ENCODE results near the gene PTPN3. TPM values are rescaled to one million over a fixed set of nuclear protein-coding genes. Genes with fewer than 3 reads are reported as not detected.

Gene PTPN3
- total RNA-seq, 2 experiments from 2014 or later = not detected

DNA sequence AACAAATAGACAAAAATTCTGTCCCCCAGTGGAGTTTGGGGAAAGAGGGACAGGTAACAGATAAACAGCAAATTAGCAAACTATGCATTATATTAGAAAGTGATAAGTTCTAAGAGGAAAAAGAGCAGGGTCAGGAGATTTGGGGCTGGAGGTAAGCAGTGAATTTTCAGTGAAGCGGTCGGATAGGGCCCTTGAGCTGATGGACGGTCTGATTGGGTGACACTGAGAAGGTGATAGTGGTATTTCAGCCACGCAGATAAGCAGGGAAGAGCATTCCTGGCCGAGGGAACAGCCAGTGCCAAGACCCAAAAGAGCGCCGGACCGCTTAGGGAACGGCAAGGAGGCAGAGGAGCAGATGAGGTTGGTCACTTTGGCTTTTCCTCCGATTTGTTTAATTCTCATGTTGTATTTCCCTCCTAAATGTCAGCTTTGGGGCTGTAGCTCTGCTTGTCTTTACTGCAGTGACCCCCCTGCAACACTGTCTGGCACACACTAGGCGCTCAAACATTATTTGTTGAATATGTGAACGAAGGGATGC lies 1.1 kb upstream of the PTPN3 start:
- TF ChIP-seq EZH2phosphoT487 (IDR thresholded peaks at IDR 0.05; ENCODE audit: borderline replicate concordance, low read depth, low read length) = no peak
- TF ChIP-seq, protein P1, sequence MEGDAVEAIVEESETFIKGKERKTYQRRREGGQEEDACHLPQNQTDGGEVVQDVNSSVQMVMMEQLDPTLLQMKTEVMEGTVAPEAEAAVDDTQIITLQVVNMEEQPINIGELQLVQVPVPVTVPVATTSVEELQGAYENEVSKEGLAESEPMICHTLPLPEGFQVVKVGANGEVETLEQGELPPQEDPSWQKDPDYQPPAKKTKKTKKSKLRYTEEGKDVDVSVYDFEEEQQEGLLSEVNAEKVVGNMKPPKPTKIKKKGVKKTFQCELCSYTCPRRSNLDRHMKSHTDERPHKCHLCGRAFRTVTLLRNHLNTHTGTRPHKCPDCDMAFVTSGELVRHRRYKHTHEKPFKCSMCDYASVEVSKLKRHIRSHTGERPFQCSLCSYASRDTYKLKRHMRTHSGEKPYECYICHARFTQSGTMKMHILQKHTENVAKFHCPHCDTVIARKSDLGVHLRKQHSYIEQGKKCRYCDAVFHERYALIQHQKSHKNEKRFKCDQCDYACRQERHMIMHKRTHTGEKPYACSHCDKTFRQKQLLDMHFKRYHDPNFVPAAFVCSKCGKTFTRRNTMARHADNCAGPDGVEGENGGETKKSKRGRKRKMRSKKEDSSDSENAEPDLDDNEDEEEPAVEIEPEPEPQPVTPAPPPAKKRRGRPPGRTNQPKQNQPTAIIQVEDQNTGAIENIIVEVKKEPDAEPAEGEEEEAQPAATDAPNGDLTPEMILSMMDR (conservative IDR thresholded peaks at IDR 0.05; ENCODE audit: low read length) = no peak
- Histone ChIP-seq H2AFZ (ENCODE audit: low read length) (no peak overlapping the region), H4K20me1 (ENCODE audit: insufficient read depth, low read length) (no peaks in the 10 kb centered on the region), H3K4me2 (ENCODE audit: low read length) (no peak overlapping the region), H3K4me3 (ENCODE audit: low read depth, low read length, poor library complexity, severe bottlenecking) (no peak overlapping the region), H3K4me1 (ENCODE audit: insufficient read depth, low read length, poor library complexity, severe bottlenecking) (no peaks in the 10 kb centered on the region), H3K27ac (ENCODE audit: low read depth, low read length, poor library complexity, severe bottlenecking) (no peak overlapping the region), H3K36me3 (ENCODE audit: insufficient read depth, low read length) (no peaks in the 10 kb centered on the region), H3K9me2 (ENCODE audit: insufficient read depth, low read length) (no peaks in the 10 kb centered on the region), H3K79me2 (ENCODE audit: insufficient read depth, low read depth, low read length) (no peaks in the 10 kb centered on the region), H3K9me3 (ENCODE audit: low read length) (no peaks in the 10 kb centered on the region)
- no peak for DNase-seq (ENCODE audit: low spot score)
- CTCF ChIA-PET (ENCODE audit: unreplicated experiment) = no interaction called here
- no TSS peak for BruUV-seq (replicated peaks)
- intact Hi-C loops (cut with micrococcal nuclease; ENCODE audit: unreplicated experiment) = no loop called here
- POLR2A ChIA-PET = interaction anchor here (0.6 to 0.7 kb wide), 2 partner anchors 9 to 178 kb away, joined by 3 to 4 read pairs; no protein-coding TSS in a partner anchor

DNA sequence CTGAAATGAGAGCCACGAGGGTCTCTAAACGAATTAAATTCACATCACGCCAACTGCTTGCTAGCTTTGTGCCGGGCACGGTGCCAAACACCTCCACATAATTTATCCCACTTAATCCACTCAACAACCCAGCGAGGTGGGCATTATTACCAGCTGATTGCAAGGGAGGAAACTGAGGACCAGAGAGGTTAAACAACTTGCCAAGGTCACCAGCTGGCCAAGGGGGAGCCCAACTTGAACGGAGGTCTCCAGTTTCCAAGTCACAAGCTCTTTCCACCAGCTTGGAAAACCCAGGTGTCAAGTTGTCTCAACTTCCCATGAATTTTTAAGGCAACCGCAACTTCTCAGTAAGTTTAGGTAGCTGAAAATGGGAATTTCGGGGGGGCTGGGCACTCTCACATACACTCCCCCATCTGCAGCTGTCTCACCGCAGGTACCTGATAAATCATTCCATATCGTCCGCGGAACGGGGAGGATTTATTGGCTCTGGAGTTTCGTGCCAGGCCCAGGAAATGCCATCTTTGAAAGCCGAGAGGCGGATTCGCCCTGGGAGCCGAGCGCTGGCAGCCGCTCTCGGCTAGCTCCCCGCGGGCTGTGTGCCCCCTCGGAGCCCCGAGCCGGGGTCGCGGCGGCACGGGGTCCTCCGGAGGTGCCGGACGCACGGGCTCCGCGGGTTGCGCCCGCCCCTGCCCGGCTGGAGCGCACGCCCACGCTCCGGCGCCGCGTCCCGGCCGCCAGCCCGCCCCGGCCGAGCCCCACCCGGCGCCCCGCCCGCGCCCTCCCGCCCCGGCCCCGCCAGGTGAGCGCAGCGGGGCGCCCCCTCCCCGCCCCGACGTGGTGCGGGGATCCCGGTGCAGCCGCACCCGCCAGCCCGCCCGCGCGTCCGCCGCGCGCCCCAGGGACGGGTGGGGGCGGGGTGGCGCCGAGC lies 617 bp downstream of the PTPN3 start:
- Histone ChIP-seq H3K36me3 (ENCODE audit: insufficient read depth, low read length) (no peaks in the 10 kb centered on the region), H3K4me2 (ENCODE audit: low read length) (no peak overlapping the region), H2AFZ (ENCODE audit: low read length) (no peak overlapping the region), H3K4me3 (ENCODE audit: low read depth, low read length, poor library complexity, severe bottlenecking) (no peak overlapping the region), H3K9me3 (ENCODE audit: low read length) (no peaks in the 10 kb centered on the region), H3K4me1 (ENCODE audit: insufficient read depth, low read length, poor library complexity, severe bottlenecking) (no peaks in the 10 kb centered on the region), H4K20me1 (ENCODE audit: insufficient read depth, low read length) (no peaks in the 10 kb centered on the region), H3K9me2 (ENCODE audit: insufficient read depth, low read length) (no peaks in the 10 kb centered on the region), H3K27ac (ENCODE audit: low read depth, low read length, poor library complexity, severe bottlenecking) (no peak overlapping the region), H3K79me2 (ENCODE audit: insufficient read depth, low read depth, low read length) (no peaks in the 10 kb centered on the region)
- ChIA-PET POLR2A (no interaction called here), CTCF (ENCODE audit: unreplicated experiment) (no interaction called here)
- BruUV-seq (replicated peaks) = no TSS peak
- TF ChIP-seq EZH2phosphoT487 (IDR thresholded peaks at IDR 0.05; ENCODE audit: borderline replicate concordance, low read depth, low read length) = no peak
- no peak for DNase-seq (ENCODE audit: low spot score)
- intact Hi-C loops (cut with micrococcal nuclease; ENCODE audit: unreplicated experiment) = no loop called here

DNA sequence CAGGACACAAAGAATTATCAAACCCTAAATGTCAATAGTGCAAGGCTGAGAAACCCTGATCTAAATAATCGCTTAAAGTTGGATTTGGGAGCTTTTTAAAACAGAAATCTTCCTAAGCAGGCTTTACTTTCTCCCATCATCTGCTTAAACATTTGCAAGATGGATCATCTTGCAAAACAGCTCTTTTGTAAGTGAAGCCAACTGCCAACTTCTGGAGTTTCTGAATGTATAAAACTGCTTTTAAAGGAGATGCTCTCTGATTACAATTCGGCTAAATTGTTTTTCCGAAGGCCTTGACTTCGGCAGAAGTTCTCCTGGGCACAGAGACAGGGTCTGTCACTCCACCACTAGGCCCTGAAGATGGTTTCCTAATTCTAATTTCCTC lies 1.3 kb downstream of the PTPN3 start:
- ChIA-PET CTCF (ENCODE audit: unreplicated experiment) (no interaction called here), POLR2A (interaction anchor here (0.6 kb wide), 1 partner anchor 539 kb away, joined by 3 read pairs; no protein-coding TSS in a partner anchor)
- Histone ChIP-seq H3K4me2 (ENCODE audit: low read length) (no peak overlapping the region), H3K79me2 (ENCODE audit: insufficient read depth, low read depth, low read length) (no peaks in the 10 kb centered on the region), H3K4me3 (ENCODE audit: low read depth, low read length, poor library complexity, severe bottlenecking) (no peak overlapping the region), H3K27ac (ENCODE audit: low read depth, low read length, poor library complexity, severe bottlenecking) (no peak overlapping the region), H3K4me1 (ENCODE audit: insufficient read depth, low read length, poor library complexity, severe bottlenecking) (no peaks in the 10 kb centered on the region), H3K36me3 (ENCODE audit: insufficient read depth, low read length) (no peaks in the 10 kb centered on the region), H4K20me1 (ENCODE audit: insufficient read depth, low read length) (no peaks in the 10 kb centered on the region), H3K9me3 (ENCODE audit: low read length) (no peaks in the 10 kb centered on the region), H3K9me2 (ENCODE audit: insufficient read depth, low read length) (no peaks in the 10 kb centered on the region), H2AFZ (ENCODE audit: low read length) (no peak overlapping the region)
- TF ChIP-seq, protein P1 (conservative IDR thresholded peaks at IDR 0.05; ENCODE audit: low read length) = no peak
- no peak for TF ChIP-seq EZH2phosphoT487 (IDR thresholded peaks at IDR 0.05; ENCODE audit: borderline replicate concordance, low read depth, low read length)
- no TSS peak for BruUV-seq (replicated peaks)
- DNase-seq (ENCODE audit: low spot score) = no peak
- intact Hi-C loops (cut with micrococcal nuclease; ENCODE audit: unreplicated experiment) = no loop called here
